ENCODE results near the gene NPFFR1.
"Not testable (repeated sequence)": the region's sequence is repeated elsewhere in the genome, so short reads cannot be mapped to it uniquely, and the experiment has no call there.

The NPFFR1 gene

GRCh38 chr10:70222811-70223447 lies 60.9 kb downstream of the NPFFR1 start:
- not testable (repeated sequence) for DNase-seq (ENCODE audit: low spot score)

GRCh38 chr10:70222340-70222794 lies 61.4 kb downstream of the NPFFR1 start:
- no peak for DNase-seq (ENCODE audit: low spot score)

GRCh38 chr10:70221030-70221429 lies 62.8 kb downstream of the NPFFR1 start:
- DNase-seq (ENCODE audit: low spot score), result no peak

- DNase-seq (ENCODE audit: low spot score), result no peak
These were observed 70.9 kb downstream of the NPFFR1 start for GRCh38 chr10:70212879-70213278.

- no peak for DNase-seq (ENCODE audit: low spot score)
These were observed 71.5 kb downstream of the NPFFR1 start for GRCh38 chr10:70212277-70212676.

- DNase-seq (ENCODE audit: low spot score), result no peak
These were observed 77.0 kb downstream of the NPFFR1 start for GRCh38 chr10:70206762-70207161.

- no peak for DNase-seq (ENCODE audit: low spot score)
These were observed 82.7 kb downstream of the NPFFR1 start for GRCh38 chr10:70201105-70201504.

- DNase-seq (ENCODE audit: low spot score), result no peak
These were observed 84.9 kb downstream of the NPFFR1 start for GRCh38 chr10:70198696-70199466.
